ENCODE measurements around the gene SGCA. TPM values are rescaled to one million over a fixed set of nuclear protein-coding genes. Genes with fewer than 3 reads are reported as not detected.

Gene SGCA
- polyA plus RNA-seq, 3 donors, result 0.47 to 1.6 (median 0.98) TPM

DNA sequence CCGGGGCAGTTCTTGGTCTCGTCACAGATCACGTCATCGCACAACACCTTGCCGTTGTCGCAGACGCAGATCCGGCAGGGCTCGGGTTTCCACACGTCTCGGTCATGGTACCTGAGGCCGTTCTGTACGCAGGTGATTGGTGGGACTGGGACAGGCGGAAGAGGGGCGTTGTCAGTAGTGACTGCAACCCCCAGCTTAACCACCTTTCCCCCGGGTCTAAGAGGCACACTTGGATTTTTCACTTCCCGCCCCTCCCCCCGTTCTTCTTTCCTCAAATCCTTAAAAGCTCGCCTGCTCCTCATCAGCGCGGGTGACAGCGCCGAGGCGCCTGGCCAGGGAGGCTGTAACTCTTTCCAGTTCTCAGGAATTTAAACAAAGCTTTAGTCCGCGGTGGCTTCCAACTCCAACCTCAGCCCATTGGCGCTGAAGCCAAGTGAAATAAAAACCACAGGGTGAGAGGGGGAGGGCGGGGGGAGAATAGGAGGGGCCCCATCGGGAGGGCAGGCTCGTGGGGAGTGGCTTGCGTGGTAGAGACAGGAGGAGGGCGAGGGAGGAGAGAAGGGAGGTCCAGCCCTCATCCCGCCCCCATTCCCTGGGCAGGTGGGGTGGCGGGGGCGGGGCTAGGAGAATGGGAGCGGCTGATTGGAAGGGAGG is 34.1 kb downstream of the SGCA start:
- DNase-seq (ENCODE audit: extremely low read depth in 1 of 11, low read depth in 9 of 11, low spot score in 4 of 11), result peak in 10 of 11 donors; percentile 82 to 94 (median 90)

DNA sequence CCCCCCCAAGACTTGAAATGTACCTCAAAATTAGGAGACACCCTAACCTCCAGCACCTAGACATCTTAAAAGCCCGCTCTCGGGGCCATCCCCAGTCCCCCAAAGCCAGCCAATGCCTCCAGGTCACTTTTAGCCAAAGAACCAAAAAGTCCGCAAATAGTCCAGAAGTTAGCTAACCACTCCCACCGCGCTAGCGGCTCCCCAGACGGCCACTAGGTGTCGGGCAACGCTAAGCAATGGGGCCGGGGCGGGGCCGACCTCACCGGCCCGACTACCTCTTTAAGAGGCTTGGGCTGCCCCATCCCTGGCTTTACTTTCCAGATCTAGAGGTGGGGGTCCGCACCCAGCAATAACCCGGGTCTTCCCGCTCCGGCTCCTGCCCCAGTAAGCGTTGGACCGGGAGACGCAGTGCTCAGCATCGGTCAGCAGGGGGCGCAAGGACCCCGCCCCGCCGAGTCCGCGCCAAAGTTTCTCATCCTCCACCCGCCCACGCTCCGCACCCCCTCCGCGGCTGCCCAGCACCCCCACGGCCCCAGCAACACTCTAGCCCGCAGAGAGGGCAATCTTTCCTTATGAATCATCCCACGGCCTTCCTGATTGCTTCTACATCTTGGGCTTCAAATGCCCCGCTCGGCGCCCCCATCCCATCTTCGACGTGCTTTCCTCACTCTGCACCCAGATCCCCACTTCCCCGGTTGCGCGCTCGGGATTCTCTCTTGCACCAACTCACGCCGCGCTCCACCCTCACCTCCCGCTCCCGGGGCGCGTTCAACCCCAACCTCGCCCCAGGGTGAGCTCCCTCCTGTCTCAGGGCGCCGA is 34.9 kb downstream of the SGCA start:
- DNase-seq (ENCODE audit: extremely low read depth in 1 of 11, low read depth in 9 of 11, low spot score in 4 of 11), result peak in 9 of 11 donors; percentile 82 to 90 (median 85)

DNA sequence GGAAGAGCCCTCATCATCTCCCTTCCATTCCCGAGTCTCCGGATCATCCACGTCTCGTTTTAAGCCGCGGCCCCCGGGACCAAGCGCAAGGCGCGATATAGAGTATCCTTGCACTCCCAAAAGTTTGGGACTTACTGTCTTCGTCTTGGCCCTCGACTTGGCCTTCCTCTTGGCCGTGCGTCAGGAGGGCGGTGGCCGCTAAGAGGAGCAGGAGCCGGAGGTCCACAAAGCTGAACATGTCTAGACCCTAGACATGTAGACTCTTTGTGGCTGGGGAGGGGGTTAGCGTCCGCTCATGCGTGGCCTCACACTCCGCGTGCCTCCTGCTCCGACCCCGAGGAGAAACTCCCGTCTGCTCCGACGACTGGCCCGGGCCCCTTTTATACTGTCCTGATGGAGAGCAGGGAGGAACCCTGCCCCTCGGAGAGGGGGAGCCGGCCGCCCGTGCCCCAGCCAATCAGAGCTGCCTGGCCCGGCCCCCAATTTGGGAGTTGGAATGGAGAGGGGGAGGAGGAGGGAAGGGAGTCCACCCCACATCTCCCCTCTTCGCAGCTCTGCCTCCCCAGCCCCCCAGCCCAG is 35.6 kb downstream of the SGCA start, which contains the start of gene COL1A1:
COL1A1 (minus strand) TSS at position 356 of the 579 bp plus-strand sequence; CDS start at position 238, 118 bp downstream.
- peak in 3 of 11 donors; percentile 69 to 77 (median 73) for DNase-seq (ENCODE audit: extremely low read depth in 1 of 11, low read depth in 9 of 11, low spot score in 4 of 11)

DNA sequence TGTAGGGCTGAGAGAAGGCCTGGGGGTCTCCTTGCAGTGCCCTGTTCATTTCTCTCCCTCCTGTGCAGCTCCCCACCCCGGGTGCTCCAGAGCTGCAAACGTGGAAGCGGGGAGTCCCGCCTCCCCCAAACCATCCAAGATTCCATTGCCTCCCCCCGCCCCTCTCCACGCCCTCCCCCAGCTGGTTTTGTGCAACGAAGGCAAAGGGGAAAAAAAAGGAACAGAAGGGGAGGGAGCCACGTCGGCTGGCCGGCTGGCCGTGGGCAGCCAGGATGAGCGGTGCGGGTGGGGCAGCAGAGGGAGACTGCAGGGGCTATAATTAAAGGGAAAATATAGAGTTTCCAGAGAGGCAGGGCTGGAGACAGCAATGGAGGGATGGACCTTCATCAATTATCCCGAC is 37.3 kb downstream of the SGCA start:
- no peak for DNase-seq (ENCODE audit: extremely low read depth in 1 of 11, low read depth in 9 of 11, low spot score in 4 of 11)

DNA sequence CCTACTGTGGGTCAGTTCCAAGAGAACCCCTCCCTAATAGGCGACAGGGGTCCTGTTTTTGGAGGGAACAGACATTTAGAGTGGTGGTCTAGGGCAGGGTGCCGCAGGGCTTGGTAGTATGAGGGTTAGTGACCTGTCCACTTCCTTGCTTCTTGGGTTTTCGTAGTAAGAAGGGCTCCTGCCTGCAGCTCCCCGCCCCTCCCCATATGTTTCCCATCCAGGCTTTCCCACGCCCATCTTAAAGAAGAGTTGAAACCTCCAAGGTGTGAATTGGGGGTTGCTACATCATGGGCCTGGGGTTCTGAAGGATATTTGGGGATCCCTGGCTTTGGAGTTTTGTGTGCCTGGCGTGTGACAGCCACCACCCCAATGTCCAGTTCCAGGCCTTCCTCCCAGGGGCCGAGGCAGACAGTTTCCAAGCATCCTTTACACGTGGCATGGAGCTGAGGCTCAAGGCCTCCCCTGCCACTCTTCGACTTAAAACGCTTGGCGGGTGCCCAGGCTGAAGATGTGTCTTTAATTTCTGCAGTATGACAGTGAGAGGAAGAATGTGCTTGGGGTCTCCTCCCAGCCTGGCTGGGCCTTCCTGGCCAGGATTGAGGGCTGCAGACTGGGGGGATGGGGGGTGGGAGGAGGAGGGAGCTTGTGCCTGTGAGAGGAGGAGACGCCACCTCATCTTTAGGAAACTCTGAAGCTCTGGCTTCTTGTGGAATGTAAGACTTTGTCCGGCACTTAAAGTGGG is 38.0 kb downstream of the SGCA start:
- DNase-seq (ENCODE audit: extremely low read depth in 1 of 11, low read depth in 9 of 11, low spot score in 4 of 11), result no peak

DNA sequence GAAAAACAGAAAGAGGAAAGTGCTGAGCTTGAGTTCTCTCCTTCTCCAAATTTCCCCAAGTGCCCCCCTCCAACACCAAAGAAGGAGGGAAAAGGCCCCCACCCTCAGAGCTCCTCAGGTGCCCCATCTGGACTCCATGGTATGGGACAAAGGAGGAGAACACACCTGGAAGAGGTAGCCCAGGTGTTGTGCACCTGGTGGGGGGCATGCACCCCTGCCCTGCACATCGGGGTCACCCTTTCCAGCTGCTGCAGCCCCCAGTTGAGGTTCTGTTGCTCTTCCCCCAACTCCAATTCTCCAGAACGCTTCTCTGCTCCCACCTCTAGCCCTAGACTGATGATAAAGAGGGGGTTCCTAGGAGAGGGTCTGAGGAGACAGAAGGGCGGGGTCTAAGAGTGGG is 38.6 kb downstream of the SGCA start:
- no peak for DNase-seq (ENCODE audit: extremely low read depth in 1 of 11, low read depth in 9 of 11, low spot score in 4 of 11)

DNA sequence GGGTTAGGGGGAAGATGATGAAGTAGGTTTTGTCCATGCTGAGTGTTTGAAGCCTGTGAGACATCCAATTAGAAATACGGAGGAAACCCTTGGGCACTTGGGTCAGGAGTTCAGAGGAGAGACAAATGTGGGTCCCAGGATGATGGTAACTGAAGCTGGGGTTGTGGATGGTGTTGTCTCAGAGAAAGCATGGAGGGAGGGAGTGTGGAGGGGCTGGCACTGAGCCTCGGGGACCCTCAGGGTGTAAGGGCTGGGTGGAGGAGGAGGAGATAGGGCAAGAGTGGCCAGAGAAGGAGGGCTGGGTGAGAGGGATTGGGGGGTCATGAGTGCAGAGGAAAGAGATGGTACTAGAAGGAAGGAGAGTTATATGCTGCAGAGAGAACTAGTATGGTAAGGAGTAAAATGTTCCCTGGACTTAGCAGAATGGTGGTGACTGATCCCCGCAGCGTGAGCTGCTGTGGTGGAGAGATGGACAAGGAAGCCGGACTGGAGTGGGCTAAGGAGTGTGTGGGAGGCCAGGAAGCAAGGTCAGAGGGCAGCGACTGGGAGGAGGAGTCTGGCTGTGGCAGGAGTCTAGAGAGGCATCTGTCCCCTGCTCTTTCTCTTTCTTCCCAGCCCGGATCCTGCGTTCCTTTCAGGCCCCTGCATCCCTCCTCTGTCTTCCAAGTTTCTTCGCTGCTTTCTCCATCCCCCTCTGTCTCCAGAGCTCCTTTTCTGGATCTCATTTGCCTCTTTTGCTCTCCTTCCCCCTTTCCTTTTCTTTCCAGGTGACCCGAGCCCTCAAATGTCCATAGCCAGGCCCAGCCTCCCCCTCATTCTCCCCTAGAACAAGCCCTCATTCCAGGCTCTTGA is 39.5 kb downstream of the SGCA start:
- no peak for DNase-seq (ENCODE audit: extremely low read depth in 1 of 11, low read depth in 9 of 11, low spot score in 4 of 11)

DNA sequence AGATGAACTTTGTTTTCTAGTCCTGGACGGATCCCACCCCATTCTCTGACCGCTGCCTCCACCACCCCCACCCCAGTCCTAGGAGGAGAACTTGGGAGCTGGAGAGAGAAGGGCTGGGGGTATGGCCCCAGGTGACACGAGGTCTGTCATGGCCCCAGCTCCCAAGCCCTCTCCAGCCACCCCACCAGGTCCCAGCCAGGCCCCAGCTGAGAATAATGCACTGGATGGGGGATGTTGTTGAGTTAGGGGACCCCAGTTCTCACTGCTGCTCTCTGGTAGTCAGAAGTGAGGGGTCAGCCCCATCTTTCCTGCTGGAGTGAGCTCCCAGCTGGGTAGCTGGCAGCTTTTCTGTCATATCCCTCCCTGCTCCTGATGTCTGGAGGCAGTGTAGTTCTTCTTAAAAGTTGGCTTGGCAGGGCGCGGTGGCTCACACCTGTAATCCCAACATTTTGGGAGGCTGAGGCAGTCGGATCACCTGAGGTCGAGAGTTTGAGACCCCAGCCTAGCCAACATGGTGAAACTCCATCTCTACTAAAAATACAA is 40.2 kb downstream of the SGCA start:
- DNase-seq (ENCODE audit: extremely low read depth in 1 of 11, low read depth in 9 of 11, low spot score in 4 of 11), result no peak

DNA sequence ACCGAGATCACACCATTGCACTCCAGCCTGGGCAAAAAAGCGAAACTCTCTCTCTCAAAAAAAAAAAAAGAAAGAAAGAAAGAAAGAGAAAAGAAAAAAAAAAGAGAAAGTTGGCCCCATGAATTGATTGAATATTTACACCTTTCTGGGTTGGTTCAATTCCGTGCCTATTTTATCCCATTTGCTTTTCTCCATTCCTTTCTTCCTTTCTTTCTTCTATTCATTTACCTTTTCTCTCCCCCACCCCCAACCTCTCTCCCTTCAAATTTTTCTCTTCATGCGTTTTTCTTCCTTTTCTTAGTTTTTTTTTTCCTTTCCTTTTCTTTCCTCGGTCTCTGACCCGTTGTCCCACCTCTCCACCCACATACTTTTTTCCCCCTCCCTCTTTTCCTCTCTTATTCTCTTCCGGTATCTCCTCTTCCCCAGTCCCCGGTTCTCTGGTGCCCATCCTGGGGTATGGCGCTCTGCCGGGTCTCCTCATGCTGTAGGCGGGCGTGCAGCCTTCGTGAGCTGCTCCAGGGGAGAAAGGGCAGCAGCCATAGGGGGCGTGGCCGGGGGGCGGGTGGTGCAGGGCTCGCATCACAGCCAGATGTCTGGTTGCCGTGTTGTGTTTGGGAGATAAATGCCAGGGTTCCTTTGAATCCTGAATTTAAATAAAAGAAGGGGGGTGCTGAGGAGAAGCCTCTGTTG is 40.9 kb downstream of the SGCA start:
- no peak for DNase-seq (ENCODE audit: extremely low read depth in 1 of 11, low read depth in 9 of 11, low spot score in 4 of 11)

DNA sequence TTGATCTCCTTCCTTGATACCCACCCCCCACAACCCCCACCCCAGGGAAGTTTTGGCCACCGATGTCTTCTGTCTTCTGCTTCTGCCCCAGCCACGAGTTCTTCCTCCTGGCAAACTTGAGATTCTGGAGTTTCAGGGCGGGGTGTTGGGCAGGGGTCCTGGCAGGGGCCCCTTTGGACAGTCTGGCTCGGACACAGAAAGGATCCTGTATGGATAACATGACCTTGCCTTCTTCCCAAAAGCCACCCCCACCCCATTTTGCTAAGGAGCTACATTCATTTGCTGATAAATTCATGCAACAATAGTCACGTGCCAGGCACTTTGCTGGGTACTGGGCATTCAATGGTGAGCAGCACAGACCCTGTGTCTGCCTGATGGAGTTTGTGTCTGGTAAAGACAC is 41.5 kb downstream of the SGCA start:
- DNase-seq (ENCODE audit: extremely low read depth in 1 of 11, low read depth in 9 of 11, low spot score in 4 of 11), result no peak

DNA sequence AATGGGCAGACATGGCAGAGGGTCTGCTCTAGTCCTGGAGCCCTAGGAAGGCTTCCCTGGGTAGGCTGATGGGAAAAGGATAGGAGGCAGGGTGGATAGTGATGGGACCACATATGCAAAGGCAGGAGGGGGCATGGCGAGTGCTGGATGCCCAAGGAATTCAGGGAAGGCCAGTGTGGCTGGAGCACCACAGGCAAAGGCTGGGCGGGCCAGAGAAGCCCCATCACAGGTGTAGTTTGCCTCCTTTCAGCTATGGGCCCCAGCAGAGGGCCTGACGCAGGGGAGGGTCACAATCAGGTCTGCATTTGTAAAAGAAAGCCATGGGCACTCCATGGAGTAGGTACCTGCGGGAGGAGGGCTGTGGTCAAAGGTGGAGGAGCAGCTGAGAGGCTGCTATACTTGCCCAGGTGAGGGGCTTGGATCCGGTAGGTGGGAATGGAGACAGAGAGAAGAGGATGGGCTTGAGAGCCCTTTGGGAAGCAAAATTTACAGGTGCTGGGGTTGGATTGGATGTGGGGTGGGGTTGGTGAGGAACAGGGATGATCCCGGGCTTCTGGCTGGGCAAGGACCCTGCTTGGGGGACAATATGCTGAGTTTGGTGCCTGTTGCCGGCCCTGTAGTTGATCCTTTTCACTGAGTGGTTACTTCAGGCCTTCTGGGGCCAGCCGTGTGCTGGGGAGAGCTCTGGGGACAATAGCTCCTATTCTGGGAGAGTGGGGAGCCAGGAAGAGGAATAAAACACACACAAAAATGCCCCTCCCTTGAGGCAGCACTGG is 42.2 kb downstream of the SGCA start:
- no peak for DNase-seq (ENCODE audit: extremely low read depth in 1 of 11, low read depth in 9 of 11, low spot score in 4 of 11)

DNA sequence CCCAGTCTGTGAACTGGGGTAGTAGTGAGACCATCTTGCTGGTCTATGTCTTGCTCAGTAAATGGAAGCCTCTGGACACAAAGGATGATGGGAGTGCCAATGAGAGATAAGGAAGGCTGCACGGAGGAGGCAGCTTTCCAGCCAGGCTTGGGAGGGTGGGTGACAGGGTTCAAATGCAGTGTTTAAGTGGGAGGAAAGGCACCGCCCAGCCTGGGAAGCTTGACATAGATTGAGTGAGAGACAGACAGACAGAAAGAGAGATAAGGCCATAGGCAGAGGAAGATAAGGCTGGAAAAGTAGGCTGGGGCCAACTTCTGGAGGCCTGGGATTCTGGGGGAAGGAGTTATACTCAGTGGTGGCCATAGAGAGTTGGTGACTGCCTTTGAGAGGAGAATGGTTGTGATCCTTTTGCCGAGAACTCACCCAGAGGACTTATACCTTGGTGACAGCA is 42.8 kb downstream of the SGCA start:
- no peak for DNase-seq (ENCODE audit: extremely low read depth in 1 of 11, low read depth in 9 of 11, low spot score in 4 of 11)

DNA sequence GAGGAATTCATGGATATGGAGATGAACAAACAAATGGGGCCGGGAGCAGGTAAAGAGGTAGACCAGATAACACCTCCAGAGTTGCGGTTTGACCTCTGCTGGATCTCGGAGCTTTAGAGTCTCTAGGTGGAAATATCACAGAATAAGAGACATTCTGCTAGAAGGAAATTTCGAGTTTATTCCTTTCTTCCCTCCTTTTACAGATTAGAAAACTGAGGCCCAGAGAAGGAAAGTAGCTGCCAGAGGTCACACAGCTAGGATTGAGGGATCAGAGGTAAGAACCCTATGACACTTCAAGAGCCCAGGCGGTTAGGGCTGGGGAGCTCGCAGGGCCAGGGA is 43.3 kb downstream of the SGCA start:
- DNase-seq (ENCODE audit: extremely low read depth in 1 of 11, low read depth in 9 of 11, low spot score in 4 of 11), result no peak

DNA sequence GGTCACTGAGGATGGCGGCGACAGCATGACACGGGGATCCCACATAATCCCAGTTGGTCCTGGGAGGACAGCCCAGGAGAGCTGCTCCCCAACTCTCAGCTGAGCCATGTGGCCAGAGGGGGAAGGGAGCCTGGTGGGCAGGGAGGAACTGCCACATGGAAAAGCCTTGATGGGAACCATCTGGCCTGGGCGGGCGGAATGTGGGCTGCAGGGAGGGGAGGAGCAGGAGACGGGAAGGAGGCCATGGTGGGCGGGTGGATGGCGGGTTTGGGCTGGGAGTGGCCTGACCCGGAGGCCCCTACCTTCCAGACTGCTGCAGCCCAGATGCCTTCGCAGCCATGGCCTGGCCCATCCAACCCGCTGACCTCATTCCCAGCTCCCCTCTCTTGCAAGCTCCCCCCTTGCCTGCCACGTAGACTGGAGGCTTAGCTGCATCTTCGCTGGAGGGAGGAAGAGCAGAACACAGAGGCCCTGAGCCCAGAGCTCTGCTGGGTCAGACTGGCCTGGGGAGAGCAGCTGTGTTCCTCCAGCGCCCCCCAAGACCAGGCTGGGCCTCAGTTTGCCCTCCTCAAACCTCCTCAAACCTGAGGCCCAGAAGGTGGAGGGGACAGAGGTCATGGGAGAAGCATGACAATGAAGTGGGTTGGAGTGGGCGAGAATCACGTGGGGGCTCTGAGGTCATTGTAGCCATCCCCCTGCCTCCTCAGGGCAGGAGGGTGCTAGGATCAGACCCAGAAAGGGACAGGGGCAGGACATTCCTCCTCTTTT is 43.9 kb downstream of the SGCA start:
- peak in 8 of 11 donors; percentile 85 to 90 (median 90) for DNase-seq (ENCODE audit: extremely low read depth in 1 of 11, low read depth in 9 of 11, low spot score in 4 of 11)

DNA sequence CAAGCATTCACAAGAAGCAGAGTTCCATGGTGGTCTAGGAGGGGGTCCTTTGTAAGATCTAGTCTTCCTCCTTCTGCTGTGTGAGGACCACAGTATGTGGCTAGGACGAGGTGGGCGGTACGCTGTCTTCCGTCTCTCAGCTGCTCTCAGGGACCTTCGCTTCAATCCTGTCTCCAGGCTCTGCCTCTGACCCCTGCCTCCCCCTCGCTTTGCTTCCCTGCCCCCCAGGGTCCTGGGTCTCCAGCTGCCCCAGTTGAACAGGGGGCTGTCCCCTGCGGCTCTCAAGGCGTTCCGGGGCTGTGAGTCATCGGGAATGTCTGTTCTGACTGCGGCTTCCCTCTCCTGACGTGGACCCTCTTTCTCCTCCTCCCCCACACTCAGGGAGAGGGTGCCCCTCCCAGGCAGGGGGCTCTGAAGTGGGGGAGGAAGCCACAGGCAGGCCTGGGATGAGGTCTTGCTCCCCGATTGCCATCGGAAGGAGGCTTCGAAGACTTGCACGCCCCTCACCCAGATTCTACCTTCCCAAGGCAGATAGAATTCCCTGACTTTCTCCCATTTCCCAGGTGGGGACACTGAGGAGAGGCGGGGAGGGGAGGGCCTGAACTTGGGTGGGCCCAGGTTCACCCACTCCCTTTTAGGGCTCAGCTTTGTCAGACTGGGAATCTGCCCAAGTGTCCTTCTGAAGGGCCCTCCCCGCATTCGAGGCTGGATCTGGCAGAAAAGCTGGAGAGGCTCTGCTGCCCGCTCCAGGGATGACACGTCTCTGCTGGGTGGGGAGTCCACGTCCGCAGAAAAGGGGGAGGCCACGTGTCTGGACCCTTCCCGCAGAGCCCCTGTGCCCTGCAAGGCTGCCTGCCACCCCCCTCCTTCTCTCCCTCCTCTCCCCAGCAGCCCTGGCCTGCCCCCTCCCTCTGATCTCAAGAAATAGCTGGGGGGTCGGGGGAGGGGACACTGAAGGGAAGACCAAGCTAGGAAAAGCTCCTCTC is 44.7 kb downstream of the SGCA start:
- DNase-seq (ENCODE audit: extremely low read depth in 1 of 11, low read depth in 9 of 11, low spot score in 4 of 11), result peak in 5 of 11 donors; percentile 66 to 78 (median 73)
